Measurements from ENCODE around the gene HOOK2. TPM values are rescaled to one million over a fixed set of nuclear protein-coding genes. Genes with fewer than 3 reads are reported as not detected.

The HOOK2 gene
- polyA plus RNA-seq, 1 donor from 2014 or later = 28.4 TPM

DNA sequence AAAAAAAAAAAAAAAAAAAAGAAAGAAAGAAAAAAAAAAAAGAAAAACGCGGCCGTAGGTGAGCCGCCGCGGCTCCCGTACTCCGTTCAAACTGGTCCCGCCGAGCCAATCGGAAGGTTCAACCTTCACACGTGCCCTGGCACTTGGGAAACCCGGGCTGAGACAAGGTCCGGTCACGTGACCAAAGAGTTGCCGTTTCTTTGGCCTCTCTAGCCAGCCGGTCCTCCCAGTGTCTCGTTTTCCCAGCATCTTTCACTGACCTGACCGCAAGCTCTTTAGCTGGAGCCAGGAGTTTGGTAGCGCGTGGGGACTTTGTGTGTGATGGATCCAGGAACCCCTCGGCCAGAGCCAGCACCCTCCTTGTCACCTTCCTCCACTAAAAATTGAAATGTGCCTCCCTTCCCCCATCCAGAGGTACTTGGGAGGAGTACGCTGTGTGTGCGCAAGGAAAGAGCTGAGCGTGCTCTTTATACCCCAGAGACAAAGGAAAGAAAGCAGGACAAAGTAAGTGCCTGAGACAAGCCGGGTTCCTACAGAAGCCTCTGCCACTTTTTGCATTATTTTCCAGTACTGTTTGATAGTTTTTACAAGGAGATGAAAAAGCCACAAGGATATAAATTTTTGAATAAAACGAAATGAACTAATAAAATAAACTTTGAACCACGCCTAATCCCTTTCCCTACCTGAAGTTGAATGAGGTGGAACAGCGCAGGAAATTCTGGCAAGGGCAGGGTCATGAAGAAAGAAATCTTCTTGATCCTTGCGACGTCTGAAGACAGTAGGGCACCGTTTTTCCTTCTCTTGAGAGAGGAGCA, 52.6 kb downstream of the HOOK2 start:
- H3K9me2 ChIP-seq (ENCODE audit: insufficient read depth, low read length) = no peaks in the 10 kb centered on the region
- H3K9me3 ChIP-seq (ENCODE audit: low read length) = no peaks in the 10 kb centered on the region
- peaks cover 27% of the 10 kb centered on the region for H3K79me2 ChIP-seq (replicated peaks; ENCODE audit: insufficient read depth, low read length)
- H3K9ac ChIP-seq (ENCODE audit: low read length) = peak overlapping the region; percentile 87
- no peaks in the 10 kb centered on the region for H3K27me3 ChIP-seq (ENCODE audit: insufficient read depth, low read depth, low read length)
- H2AFZ ChIP-seq (ENCODE audit: low read depth, low read length) = no peak overlapping the region
- H3K4me2 ChIP-seq (ENCODE audit: low read length) = peak overlapping the region; percentile 99
- no peaks in the 10 kb centered on the region for H3K36me3 ChIP-seq (ENCODE audit: insufficient read depth, low read length)
- TF ChIP-seq RAD21 (conservative IDR thresholded peaks at IDR 0.05) = no peak
- TF ChIP-seq, protein P1, sequence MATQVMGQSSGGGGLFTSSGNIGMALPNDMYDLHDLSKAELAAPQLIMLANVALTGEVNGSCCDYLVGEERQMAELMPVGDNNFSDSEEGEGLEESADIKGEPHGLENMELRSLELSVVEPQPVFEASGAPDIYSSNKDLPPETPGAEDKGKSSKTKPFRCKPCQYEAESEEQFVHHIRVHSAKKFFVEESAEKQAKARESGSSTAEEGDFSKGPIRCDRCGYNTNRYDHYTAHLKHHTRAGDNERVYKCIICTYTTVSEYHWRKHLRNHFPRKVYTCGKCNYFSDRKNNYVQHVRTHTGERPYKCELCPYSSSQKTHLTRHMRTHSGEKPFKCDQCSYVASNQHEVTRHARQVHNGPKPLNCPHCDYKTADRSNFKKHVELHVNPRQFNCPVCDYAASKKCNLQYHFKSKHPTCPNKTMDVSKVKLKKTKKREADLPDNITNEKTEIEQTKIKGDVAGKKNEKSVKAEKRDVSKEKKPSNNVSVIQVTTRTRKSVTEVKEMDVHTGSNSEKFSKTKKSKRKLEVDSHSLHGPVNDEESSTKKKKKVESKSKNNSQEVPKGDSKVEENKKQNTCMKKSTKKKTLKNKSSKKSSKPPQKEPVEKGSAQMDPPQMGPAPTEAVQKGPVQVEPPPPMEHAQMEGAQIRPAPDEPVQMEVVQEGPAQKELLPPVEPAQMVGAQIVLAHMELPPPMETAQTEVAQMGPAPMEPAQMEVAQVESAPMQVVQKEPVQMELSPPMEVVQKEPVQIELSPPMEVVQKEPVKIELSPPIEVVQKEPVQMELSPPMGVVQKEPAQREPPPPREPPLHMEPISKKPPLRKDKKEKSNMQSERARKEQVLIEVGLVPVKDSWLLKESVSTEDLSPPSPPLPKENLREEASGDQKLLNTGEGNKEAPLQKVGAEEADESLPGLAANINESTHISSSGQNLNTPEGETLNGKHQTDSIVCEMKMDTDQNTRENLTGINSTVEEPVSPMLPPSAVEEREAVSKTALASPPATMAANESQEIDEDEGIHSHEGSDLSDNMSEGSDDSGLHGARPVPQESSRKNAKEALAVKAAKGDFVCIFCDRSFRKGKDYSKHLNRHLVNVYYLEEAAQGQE (IDR thresholded peaks at IDR 0.05; ENCODE audit: borderline replicate concordance) = peak; percentile 55
- no peak for TF ChIP-seq EZH2 (IDR thresholded peaks at IDR 0.05; ENCODE audit: borderline replicate concordance, insufficient read depth, low read length, poor library complexity, severe bottlenecking)
- peak; percentile 73 for TF ChIP-seq POLR2AphosphoS5 (IDR thresholded peaks at IDR 0.05)
- peak; percentile 42 for TF ChIP-seq EP300 (conservative IDR thresholded peaks at IDR 0.05; ENCODE audit: poor library complexity, severe bottlenecking)
- TF ChIP-seq TAF1 (IDR thresholded peaks at IDR 0.05; ENCODE audit: low read depth) = peak; percentile 51
- peak; percentile 82 for TF ChIP-seq MXI1 (conservative IDR thresholded peaks at IDR 0.05; ENCODE audit: poor library complexity, severe bottlenecking)
- TF ChIP-seq, protein P2, sequence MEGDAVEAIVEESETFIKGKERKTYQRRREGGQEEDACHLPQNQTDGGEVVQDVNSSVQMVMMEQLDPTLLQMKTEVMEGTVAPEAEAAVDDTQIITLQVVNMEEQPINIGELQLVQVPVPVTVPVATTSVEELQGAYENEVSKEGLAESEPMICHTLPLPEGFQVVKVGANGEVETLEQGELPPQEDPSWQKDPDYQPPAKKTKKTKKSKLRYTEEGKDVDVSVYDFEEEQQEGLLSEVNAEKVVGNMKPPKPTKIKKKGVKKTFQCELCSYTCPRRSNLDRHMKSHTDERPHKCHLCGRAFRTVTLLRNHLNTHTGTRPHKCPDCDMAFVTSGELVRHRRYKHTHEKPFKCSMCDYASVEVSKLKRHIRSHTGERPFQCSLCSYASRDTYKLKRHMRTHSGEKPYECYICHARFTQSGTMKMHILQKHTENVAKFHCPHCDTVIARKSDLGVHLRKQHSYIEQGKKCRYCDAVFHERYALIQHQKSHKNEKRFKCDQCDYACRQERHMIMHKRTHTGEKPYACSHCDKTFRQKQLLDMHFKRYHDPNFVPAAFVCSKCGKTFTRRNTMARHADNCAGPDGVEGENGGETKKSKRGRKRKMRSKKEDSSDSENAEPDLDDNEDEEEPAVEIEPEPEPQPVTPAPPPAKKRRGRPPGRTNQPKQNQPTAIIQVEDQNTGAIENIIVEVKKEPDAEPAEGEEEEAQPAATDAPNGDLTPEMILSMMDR (IDR thresholded peaks at IDR 0.05; ENCODE audit: poor library complexity, severe bottlenecking) = no peak
- peak; percentile 20 for TF ChIP-seq SMC3 (conservative IDR thresholded peaks at IDR 0.05; ENCODE audit: poor library complexity)
- H4K20me1 ChIP-seq (ENCODE audit: insufficient read depth) = no peaks in the 10 kb centered on the region
- H3K4me3 ChIP-seq (ENCODE audit: low read length) = peak overlapping the region; percentile 85
- peak overlapping the region; percentile 87 for H3K27ac ChIP-seq (ENCODE audit: low read length)
- peaks cover 5% of the 10 kb centered on the region for H3F3A ChIP-seq (ENCODE audit: insufficient read depth, low read length, poor library complexity, severe bottlenecking)

DNA sequence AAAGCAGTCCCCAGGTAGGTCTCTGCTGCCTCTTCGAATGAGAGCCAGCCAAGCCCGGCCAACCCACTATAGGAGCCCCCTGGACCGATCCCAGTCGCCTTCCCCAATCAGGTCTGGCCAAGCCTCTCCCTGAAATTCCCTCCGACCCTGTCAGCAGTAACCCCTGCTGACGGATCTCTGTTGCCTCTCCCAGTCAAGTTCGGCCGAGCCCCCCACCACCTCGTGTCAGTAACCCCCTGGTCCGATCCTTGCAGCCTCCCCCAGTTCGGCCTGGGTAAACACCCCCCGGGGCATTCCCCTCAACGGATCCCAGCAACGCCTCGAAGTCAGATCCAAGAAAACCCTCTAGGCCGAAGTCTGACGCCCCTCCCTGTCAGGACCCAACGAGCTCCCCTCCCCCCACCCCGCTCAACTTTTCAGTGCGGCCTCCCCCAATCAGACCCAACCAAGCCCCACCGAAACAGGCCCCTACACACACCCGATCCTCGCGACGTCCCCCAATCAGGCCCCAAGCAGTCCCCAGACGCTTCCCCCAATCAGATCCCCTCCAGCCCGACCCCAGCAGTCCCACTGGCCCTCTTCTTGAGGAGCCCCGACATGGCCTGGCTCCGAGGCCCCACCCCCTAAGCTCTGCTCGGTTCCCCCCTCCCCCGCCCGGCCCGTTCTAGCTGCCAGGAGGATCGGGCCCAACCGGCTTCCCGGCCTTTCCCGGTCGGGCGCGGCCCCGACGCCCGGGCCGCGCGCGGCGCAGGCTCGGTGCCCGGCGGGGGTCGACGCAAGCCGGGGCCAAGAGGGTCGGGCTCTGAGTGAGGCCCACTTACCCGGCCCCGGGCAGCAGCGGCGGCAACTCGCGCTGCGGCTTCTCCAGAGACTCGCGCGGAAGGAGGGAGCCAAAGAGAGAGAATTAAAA, 53.4 kb downstream of the HOOK2 start:
- peak overlapping the region; percentile 87 for H3K9ac ChIP-seq (ENCODE audit: low read length)
- H3K36me3 ChIP-seq (ENCODE audit: insufficient read depth, low read length) = no peaks in the 10 kb centered on the region
- TF ChIP-seq POLR2AphosphoS5 (IDR thresholded peaks at IDR 0.05) (peak; percentile 6), RAD21 (conservative IDR thresholded peaks at IDR 0.05) (no peak), MXI1 (conservative IDR thresholded peaks at IDR 0.05; ENCODE audit: poor library complexity, severe bottlenecking) (no peak), EZH2 (IDR thresholded peaks at IDR 0.05; ENCODE audit: borderline replicate concordance, insufficient read depth, low read length, poor library complexity, severe bottlenecking) (no peak)
- TF ChIP-seq, protein P1 (IDR thresholded peaks at IDR 0.05; ENCODE audit: borderline replicate concordance) = peak; percentile 28
- peak overlapping the region; percentile 96 for H3K4me2 ChIP-seq (ENCODE audit: low read length)
- H2AFZ ChIP-seq (ENCODE audit: low read depth, low read length) = peak overlapping the region; percentile 32
- H3K9me2 ChIP-seq (ENCODE audit: insufficient read depth, low read length) = no peaks in the 10 kb centered on the region
- H3K27me3 ChIP-seq (ENCODE audit: insufficient read depth, low read depth, low read length) = no peaks in the 10 kb centered on the region
- no peaks in the 10 kb centered on the region for H4K20me1 ChIP-seq (ENCODE audit: insufficient read depth)
- H3K9me3 ChIP-seq (ENCODE audit: low read length) = no peaks in the 10 kb centered on the region
- H3F3A ChIP-seq (ENCODE audit: insufficient read depth, low read length, poor library complexity, severe bottlenecking) = peaks cover 5% of the 10 kb centered on the region
- peak overlapping the region; percentile 87 for H3K27ac ChIP-seq (ENCODE audit: low read length)
- peak overlapping the region; percentile 85 for H3K4me3 ChIP-seq (ENCODE audit: low read length)
- peaks cover 27% of the 10 kb centered on the region for H3K79me2 ChIP-seq (replicated peaks; ENCODE audit: insufficient read depth, low read length)

Data from neural cell (in vitro differentiated cells).